K562 (cell line): Measurements from ENCODE around the gene MFSD6. TPM values are rescaled to one million over a fixed set of nuclear protein-coding genes. Genes with fewer than 3 reads are reported as not detected.

Experiments
- GABPB1 ChIP-seq: sonication (generic); formaldehyde crosslinking; IDR thresholded peaks from 2 replicates; pipeline ENCODE4 v1.8.0; 2022; ENCODE audit warnings: mild to moderate bottlenecking, missing genetic modification reagents
- GATA2 ChIP-seq: sonication (generic); formaldehyde crosslinking; IDR thresholded peaks from 2 replicates; pipeline ENCODE4 v1.4.0; 2020; ENCODE audit warnings: mild to moderate bottlenecking, missing genetic modification reagents
- LCOR ChIP-seq: sonication (generic); formaldehyde crosslinking; IDR thresholded peaks from 2 replicates; pipeline ENCODE4 v1.8.0; 2022; ENCODE audit warnings: mild to moderate bottlenecking, missing genetic modification reagents
- MYBL2 ChIP-seq, 2 experiments: fragments of 450-650 bp in 1 of 2; sonication (generic) in 1 of 2; formaldehyde crosslinking in 1 of 2; IDR thresholded peaks; 2 replicates each; pipeline versions ENCODE4 v1.6.1 to v1.8.1; 2017 to 2022; ENCODE audit warnings: borderline replicate concordance in 1 of 2, inconsistent platforms in 1 of 2, low read depth in 1 of 2, mild to moderate bottlenecking in 1 of 2, missing genetic modification reagents in 1 of 2, moderate library complexity in 1 of 2
- NCOA1 ChIP-seq: fragments of 450-650 bp; IDR thresholded peaks from 2 replicates; pipeline ENCODE4 v1.6.1; 2016; ENCODE audit warnings: low read depth
- NELFE ChIP-seq: IDR thresholded peaks from 2 replicates; pipeline ENCODE4 v1.6.1; 2011; ENCODE audit warnings: mild to moderate bottlenecking; ENCODE audit not compliant: insufficient read depth, insufficient read length
- NFRKB ChIP-seq: fragments of 450-650 bp; IDR thresholded peaks from 2 replicates; pipeline ENCODE4 v1.6.1; 2016; ENCODE audit warnings: low read depth
- NUFIP1 ChIP-seq: fragments of 450-650 bp; IDR thresholded peaks from 2 replicates; pipeline ENCODE4 v1.6.1; 2018; ENCODE audit not compliant: partially characterized antibody
- PML ChIP-seq: IDR thresholded peaks from 2 replicates; pipeline ENCODE4 v1.6.1; 2012; ENCODE audit warnings: low read length, inconsistent platforms
- RBFOX2 ChIP-seq: fragments of 200-400 bp; formaldehyde crosslinking; IDR thresholded peaks from 2 replicates; pipeline ENCODE4 v1.6.1; 2017; ENCODE audit warnings: low read depth, mild to moderate bottlenecking, low read length, moderate library complexity
- RFX1 ChIP-seq: fragments of 450-650 bp; IDR thresholded peaks from 2 replicates; pipeline ENCODE4 v1.6.1; 2016; ENCODE audit warnings: mild to moderate bottlenecking, moderate library complexity
- SIX5 ChIP-seq, 2 experiments: IDR thresholded peaks; 2 replicates each; pipeline ENCODE4 v1.6.1; 2011; ENCODE audit warnings: low read length in 2 of 2, borderline replicate concordance in 1 of 2, low read depth in 1 of 2, mild to moderate bottlenecking in 1 of 2, moderate library complexity in 1 of 2; ENCODE audit not compliant: insufficient read depth in 1 of 2
- STAT5A ChIP-seq: IDR thresholded peaks from 2 replicates; pipeline ENCODE4 v1.6.1; 2012; ENCODE audit warnings: low read length, inconsistent platforms, borderline replicate concordance
- TAF7 ChIP-seq: fragments of 450-650 bp; IDR thresholded peaks from 2 replicates; pipeline ENCODE4 v1.6.1; 2016; ENCODE audit warnings: missing genetic modification characterization, missing compliant biosample characterization
- ZFPM2 ChIP-seq: fragments of 250-450 bp; sonication (Bioruptor Pico); IDR thresholded peaks from 2 replicates; pipeline ENCODE4 v1.5.1; 2022; ENCODE audit warnings: mild to moderate bottlenecking
- ZNF175 ChIP-seq: fragments of 200-800 bp; sonication (Bioruptor generic); IDR thresholded peaks from 2 replicates; pipeline ENCODE4 v1.6.1; 2016; ENCODE audit warnings: low read depth, mild to moderate bottlenecking, missing genetic modification characterization, missing compliant biosample characterization
- ZNF583 ChIP-seq: fragments of 250-450 bp; sonication (Bioruptor Pico); IDR thresholded peaks from 2 replicates; pipeline ENCODE4 v1.4.0; 2020
- ZNF696 ChIP-seq: fragments of 250-450 bp; sonication (Bioruptor Pico); conservative IDR thresholded peaks from 2 replicates; pipeline ENCODE4 v1.4.0; 2020; ENCODE audit warnings: mild to moderate bottlenecking, moderate library complexity
- ZNF707 ChIP-seq: fragments of 250-450 bp; sonication (Bioruptor Pico); conservative IDR thresholded peaks from 2 replicates; pipeline ENCODE4 v1.8.0; 2022; ENCODE audit warnings: inconsistent platforms, mild to moderate bottlenecking, moderate library complexity
- ZZZ3 ChIP-seq: fragments of 450-650 bp; IDR thresholded peaks from 2 replicates; pipeline ENCODE4 v1.6.1; 2016; ENCODE audit warnings: antibody characterized with exemption, mild to moderate bottlenecking, moderate library complexity
- polyA plus RNA-seq, 8 experiments: library from polyadenylated mRNA; depleted of rRNA in 4 of 8; stranded (reverse) in 5 of 8; unstranded in 3 of 8; fragments of >200 nt; fragmentation: Nextera tagmentation in 2 of 8; fragmentation: Illumina TruSeq in 1 of 8; extraction: Ambion mirVana in 2 of 8; extraction: Trizol in 1 of 8; gene quantifications; 2 replicates each; pipeline versions ENCODE4 v1.2.1 to v1.2.3, GENCODE V29; 2011 to 2014; ENCODE audit warnings: inconsistent platforms in 1 of 8, missing spikeins in 1 of 8
- total RNA-seq, 7 experiments: library from RNA; depleted of rRNA in 6 of 7; stranded (reverse); fragments of >200 nt in 6 of 7; fragmentation: Illumina TruSeq in 2 of 7; extraction: Trizol in 2 of 7; gene quantifications; 2 replicates each; pipeline versions ENCODE4 v1.2.1 to v1.2.3, GENCODE V29; 2011 to 2021; ENCODE audit warnings: low replicate concordance in 1 of 7
- TF ChIP-seq, protein P1 (sequence below), 3 experiments: fragments of 200-800 bp in 1 of 3; sonication (Bioruptor generic) in 1 of 3; sonication (generic) in 1 of 3; formaldehyde crosslinking in 1 of 3; IDR thresholded peaks; 2 replicates each; pipeline versions ENCODE4 v1.6.1 to v1.8.0; 2016 to 2022; ENCODE audit warnings: mild to moderate bottlenecking in 2 of 3, missing compliant biosample characterization in 2 of 3, missing genetic modification characterization in 2 of 3, missing genetic modification reagents in 1 of 3
- TF ChIP-seq, protein P2 (sequence below): fragments of 250-450 bp; sonication (Bioruptor Pico); IDR thresholded peaks from 2 replicates; pipeline ENCODE4 v1.8.0; 2021; ENCODE audit warnings: mild to moderate bottlenecking, moderate library complexity
- TF ChIP-seq, protein P3 (sequence below): fragments of 450-650 bp; IDR thresholded peaks from one replicate; pipeline ENCODE4 v1.6.1; 2018; ENCODE audit warnings: mild to moderate bottlenecking, moderate library complexity; ENCODE audit not compliant: partially characterized antibody
- TF ChIP-seq, protein P4 (sequence below), 2 experiments: fragments of 450-650 bp in 1 of 2; sonication (generic) in 1 of 2; formaldehyde crosslinking; conservative IDR thresholded peaks; 2 replicates each; pipeline versions ENCODE4 v1.4.0 to v1.8.1; 2020 to 2022; ENCODE audit warnings: mild to moderate bottlenecking in 1 of 2, missing genetic modification reagents in 1 of 2
- TF ChIP-seq, protein P5 (sequence below): fragments of 450-650 bp; IDR thresholded peaks from 2 replicates; pipeline ENCODE4 v1.6.1; 2016; ENCODE audit warnings: low read depth, mild to moderate bottlenecking, moderate library complexity

MFSD6 gene
- total and polyA plus RNA-seq, 9 of the 15 experiments (the other 6 are each of a cell fraction or from before 2014, with no cell fraction given), result 1.1 to 7.9 (median 4.4) TPM

DNA sequence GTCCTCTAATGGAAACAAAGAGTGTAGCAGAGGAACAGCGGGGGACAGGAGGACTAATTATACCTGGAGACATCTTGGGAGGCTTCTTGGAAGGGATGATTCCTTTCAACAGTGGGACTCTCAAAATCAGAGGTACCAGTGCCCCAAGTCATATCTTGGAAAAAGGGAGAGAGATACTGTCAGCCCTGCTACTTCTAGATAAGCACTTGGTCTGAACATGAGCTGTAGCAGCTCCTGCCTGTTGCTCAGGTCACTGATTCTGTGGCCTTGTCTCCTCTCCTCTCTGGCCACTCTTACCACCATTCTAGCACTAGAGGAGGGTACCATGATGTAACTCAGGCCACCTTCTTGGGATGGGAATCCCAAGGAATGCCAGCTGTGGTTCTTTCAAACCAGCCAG is 54.5 kb downstream of the MFSD6 start (continued):
- TF ChIP-seq, protein P1, sequence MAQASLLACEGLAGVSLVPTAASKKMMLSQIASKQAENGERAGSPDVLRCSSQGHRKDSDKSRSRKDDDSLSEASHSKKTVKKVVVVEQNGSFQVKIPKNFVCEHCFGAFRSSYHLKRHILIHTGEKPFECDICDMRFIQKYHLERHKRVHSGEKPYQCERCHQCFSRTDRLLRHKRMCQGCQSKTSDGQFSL (CRISPR knock-in tag; IDR thresholded peaks at IDR 0.05), result no peak
- TF ChIP-seq, protein P1 (tag; IDR thresholded peaks at IDR 0.05), result no peak
- TF ChIP-seq NFRKB (no peak), NCOA1 (peak; percentile 43; the same call in 1 of the 2 replicates), TAF7 (no peak), ZNF583 (CRISPR knock-in tag) (no peak), RBFOX2 (no peak), ZFPM2 (CRISPR knock-in tag) (no peak), ZZZ3 (no peak), PML (peak; percentile 61; the same call in 1 of the 2 replicates), GABPB1 (CRISPR knock-in tag) (no peak), STAT5A (peak; percentile 60; the same call in 1 of the 2 replicates), ZNF707 (CRISPR knock-in tag) (no peak), ZNF696 (CRISPR knock-in tag) (no peak), NUFIP1 (no peak), NELFE (no peak), GATA2 (CRISPR knock-in tag) (peak; percentile 56; the same call in 1 of the 2 replicates), SIX5 (IDR thresholded peaks at IDR 0.05; ENCODE audit: borderline replicate concordance in 1 of 2, insufficient read depth in 1 of 2, low read depth in 1 of 2, low read length in 2 of 2) (no peak), LCOR (CRISPR knock-in tag) (no peak), ZNF175 (CRISPR knock-in tag) (no peak), MYBL2 (IDR thresholded peaks at IDR 0.05; ENCODE audit: low read depth) (no peak), MYBL2 (CRISPR knock-in tag; IDR thresholded peaks at IDR 0.05; ENCODE audit: borderline replicate concordance) (no peak), RFX1 (no peak)
- TF ChIP-seq, protein P2, sequence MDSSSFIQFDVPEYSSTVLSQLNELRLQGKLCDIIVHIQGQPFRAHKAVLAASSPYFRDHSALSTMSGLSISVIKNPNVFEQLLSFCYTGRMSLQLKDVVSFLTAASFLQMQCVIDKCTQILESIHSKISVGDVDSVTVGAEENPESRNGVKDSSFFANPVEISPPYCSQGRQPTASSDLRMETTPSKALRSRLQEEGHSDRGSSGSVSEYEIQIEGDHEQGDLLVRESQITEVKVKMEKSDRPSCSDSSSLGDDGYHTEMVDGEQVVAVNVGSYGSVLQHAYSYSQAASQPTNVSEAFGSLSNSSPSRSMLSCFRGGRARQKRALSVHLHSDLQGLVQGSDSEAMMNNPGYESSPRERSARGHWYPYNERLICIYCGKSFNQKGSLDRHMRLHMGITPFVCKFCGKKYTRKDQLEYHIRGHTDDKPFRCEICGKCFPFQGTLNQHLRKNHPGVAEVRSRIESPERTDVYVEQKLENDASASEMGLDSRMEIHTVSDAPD (CRISPR knock-in tag), result no peak
- TF ChIP-seq, protein P3, sequence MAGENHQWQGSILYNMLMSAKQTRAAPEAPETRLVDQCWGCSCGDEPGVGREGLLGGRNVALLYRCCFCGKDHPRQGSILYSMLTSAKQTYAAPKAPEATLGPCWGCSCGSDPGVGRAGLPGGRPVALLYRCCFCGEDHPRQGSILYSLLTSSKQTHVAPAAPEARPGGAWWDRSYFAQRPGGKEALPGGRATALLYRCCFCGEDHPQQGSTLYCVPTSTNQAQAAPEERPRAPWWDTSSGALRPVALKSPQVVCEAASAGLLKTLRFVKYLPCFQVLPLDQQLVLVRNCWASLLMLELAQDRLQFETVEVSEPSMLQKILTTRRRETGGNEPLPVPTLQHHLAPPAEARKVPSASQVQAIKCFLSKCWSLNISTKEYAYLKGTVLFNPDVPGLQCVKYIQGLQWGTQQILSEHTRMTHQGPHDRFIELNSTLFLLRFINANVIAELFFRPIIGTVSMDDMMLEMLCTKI, result no peak
- TF ChIP-seq, protein P4, sequence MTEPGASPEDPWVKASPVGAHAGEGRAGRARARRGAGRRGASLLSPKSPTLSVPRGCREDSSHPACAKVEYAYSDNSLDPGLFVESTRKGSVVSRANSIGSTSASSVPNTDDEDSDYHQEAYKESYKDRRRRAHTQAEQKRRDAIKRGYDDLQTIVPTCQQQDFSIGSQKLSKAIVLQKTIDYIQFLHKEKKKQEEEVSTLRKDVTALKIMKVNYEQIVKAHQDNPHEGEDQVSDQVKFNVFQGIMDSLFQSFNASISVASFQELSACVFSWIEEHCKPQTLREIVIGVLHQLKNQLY (CRISPR knock-in tag; conservative IDR thresholded peaks at IDR 0.05), result no peak
- TF ChIP-seq, protein P5, sequence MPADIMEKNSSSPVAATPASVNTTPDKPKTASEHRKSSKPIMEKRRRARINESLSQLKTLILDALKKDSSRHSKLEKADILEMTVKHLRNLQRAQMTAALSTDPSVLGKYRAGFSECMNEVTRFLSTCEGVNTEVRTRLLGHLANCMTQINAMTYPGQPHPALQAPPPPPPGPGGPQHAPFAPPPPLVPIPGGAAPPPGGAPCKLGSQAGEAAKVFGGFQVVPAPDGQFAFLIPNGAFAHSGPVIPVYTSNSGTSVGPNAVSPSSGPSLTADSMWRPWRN, result no peak
